Upper lobe of right lung (tissue), 1 donor: ENCODE measurements around the gene RIGI. TPM values are rescaled to one million over a fixed set of nuclear protein-coding genes. Genes with fewer than 3 reads are reported as not detected.

Source experiments
- ATAC-seq: fragments of 200-7000 bp; cut with Tn5 transposase; one replicate; pipeline ENCODE4 v1.9.1; 2020; ENCODE audit warnings: mild to moderate bottlenecking, moderate library complexity
- DNase-seq: peaks from one replicate; pipeline ENCODE4 v3.0.0-alpha.2; 2020
- H3K27ac ChIP-seq: fragments of 200-600 bp; one replicate; pipeline ENCODE4 v1.8.0; 2022
- H3K27me3 ChIP-seq: fragments of 200-600 bp; one replicate; pipeline ENCODE4 v1.8.0; 2022; ENCODE audit warnings: mild to moderate bottlenecking
- H3K36me3 ChIP-seq: fragments of 200-600 bp; one replicate; pipeline ENCODE4 v1.8.0; 2022
- H3K4me1 ChIP-seq: fragments of 200-600 bp; one replicate; pipeline ENCODE4 v1.8.0; 2022
- H3K4me3 ChIP-seq: fragments of 200-600 bp; one replicate; pipeline ENCODE4 v1.8.0; 2022; ENCODE audit warnings: mild to moderate bottlenecking
- H3K9me3 ChIP-seq: fragments of 200-600 bp; one replicate; pipeline ENCODE4 v1.8.0; 2022
- intact Hi-C: fragments of 100-400 bp; cut with DNase I; formaldehyde crosslinking; loops from one replicate; pipeline ENCODE4 v1.11.0; 2022
- long read RNA-seq: library from polyadenylated mRNA; unstranded; transcript quantifications from one replicate; pipeline ENCODE4 v2.0.0, GENCODE V29; 2021
- total RNA-seq: library from RNA; stranded (reverse); fragmentation: NEBNext Ultra II Directional; extraction: Animal tissue kit (Norgen Biotek cat#: 25700); gene quantifications from one replicate; pipeline ENCODE4 v1.2.1, GENCODE V29; 2021
- TF ChIP-seq, protein P1 (sequence below): fragments of 200-600 bp; IDR thresholded peaks from one replicate; pipeline ENCODE4 v1.8.0; 2022; ENCODE audit warnings: antibody characterized with exemption
- donor health status: DM: no; HTN: yes; CAD: no; lungs with severe emphysema.

RIGI gene
- 20.0 TPM for total RNA-seq
- long read RNA-seq, full-length matches to known transcripts = 19 of 25 reads
- long read RNA-seq, partial matches to known transcripts = 5 of 25 reads
- long read RNA-seq, other reads (novel, unspliced or antisense) = 1 of 25 reads

DNA sequence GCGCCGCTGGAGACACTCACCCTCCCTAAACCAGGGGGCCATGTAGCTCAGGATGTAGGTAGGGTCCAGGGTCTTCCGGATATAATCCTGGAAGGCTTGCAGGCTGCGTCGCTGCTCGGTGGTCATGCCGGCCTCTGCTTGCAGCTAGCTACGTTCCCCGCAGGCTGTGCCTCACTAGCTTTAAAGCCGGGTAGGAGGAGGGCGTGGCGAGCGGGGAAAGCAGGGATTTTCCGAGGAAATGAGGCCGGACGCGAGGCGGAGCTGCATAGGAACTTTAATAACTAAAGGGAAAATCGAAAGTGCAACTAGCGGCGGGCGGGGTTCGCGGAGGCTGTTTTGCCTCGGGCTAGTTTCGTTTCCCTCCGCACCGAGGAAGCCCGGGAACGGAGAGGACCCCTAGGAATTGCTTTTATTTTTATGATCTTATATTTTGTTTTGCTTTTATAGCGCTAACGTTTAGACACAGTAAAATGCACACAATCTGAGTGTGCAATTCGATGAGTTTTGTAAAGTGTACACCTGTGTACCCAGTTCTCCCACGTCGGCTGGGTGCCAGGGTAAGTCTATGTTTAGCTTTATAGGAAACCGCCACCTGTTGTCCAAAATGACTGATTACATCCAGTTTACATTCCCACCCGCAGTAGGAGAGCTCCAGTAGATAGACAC, at the start of gene RIGI:
Gene RIGI (minus strand): TSS at position 156 of the 666 bp plus-strand sequence. CDS start 30 bp downstream, at position 126.
- Histone ChIP-seq H3K27ac (peak within 1 kb of the TSS; percentile 88), H3K9me3 (no peaks in the 10 kb centered on the region), H3K4me3 (peak within 1 kb of the TSS; percentile 90), H3K36me3 (no peaks in the 10 kb centered on the region), H3K4me1 (peaks cover 30% of the 10 kb centered on the region), H3K27me3 (no peaks in the 10 kb centered on the region)
- TF ChIP-seq, protein P1, sequence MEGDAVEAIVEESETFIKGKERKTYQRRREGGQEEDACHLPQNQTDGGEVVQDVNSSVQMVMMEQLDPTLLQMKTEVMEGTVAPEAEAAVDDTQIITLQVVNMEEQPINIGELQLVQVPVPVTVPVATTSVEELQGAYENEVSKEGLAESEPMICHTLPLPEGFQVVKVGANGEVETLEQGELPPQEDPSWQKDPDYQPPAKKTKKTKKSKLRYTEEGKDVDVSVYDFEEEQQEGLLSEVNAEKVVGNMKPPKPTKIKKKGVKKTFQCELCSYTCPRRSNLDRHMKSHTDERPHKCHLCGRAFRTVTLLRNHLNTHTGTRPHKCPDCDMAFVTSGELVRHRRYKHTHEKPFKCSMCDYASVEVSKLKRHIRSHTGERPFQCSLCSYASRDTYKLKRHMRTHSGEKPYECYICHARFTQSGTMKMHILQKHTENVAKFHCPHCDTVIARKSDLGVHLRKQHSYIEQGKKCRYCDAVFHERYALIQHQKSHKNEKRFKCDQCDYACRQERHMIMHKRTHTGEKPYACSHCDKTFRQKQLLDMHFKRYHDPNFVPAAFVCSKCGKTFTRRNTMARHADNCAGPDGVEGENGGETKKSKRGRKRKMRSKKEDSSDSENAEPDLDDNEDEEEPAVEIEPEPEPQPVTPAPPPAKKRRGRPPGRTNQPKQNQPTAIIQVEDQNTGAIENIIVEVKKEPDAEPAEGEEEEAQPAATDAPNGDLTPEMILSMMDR = peak; percentile 50
- DNase-seq (peak; percentile 96), ATAC-seq (peak; percentile 96)
- intact Hi-C loops = no loop called here

DNA sequence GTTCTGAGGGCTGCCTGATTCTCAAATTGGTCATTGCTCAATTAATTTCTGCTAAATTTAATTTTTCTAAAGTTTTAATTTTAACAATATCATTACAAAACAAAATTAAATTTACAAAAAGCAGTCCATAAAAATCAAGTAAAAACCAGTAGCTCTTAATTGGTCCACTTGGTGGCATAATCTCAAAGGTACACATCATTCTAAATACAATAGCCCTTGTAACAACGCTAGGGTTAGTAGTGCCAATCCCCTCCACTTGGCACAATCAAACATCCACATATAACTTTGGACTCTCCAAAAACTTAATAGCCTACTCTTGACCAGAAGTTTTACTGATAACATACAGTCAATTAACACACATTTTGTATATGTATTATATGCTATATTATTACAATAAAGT, 48.9 kb upstream of the RIGI start:
- Histone ChIP-seq H3K36me3 (no peaks in the 10 kb centered on the region), H3K9me3 (no peaks in the 10 kb centered on the region), H3K27me3 (no peaks in the 10 kb centered on the region), H3K4me3 (no peak overlapping the region), H3K27ac (no peak overlapping the region), H3K4me1 (peaks cover 19% of the 10 kb centered on the region)
- ATAC-seq (no peak), DNase-seq (no peak)
- TF ChIP-seq, protein P1 = no peak
- intact Hi-C loops = no loop called here

DNA sequence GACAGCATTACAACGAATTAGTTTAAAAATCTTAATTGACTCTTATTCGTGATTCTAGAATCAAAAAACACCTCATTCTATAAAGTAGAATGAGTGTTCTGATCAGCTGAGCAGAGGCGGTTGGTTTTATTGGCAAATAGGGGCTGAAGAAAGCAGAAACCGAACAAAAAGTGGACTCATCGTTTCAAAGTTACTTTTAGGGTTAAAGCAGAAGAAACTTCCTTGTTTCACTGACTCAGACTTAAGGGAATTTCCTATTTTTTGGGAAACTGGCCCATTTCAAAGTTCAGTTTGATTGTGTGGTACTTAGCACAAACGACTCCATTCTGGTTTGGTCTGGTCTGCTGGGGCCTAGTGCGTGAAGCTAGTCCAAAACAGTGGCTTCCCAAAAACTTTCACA, 47.8 kb upstream of the RIGI start:
- ATAC-seq (no peak), DNase-seq (no peak)
- intact Hi-C loops = no loop called here
- Histone ChIP-seq H3K4me1 (peaks cover 19% of the 10 kb centered on the region), H3K27me3 (no peaks in the 10 kb centered on the region), H3K27ac (peak overlapping the region; percentile 91), H3K4me3 (peak overlapping the region; percentile 89), H3K9me3 (no peaks in the 10 kb centered on the region), H3K36me3 (no peaks in the 10 kb centered on the region)
- TF ChIP-seq, protein P1 = no peak

DNA sequence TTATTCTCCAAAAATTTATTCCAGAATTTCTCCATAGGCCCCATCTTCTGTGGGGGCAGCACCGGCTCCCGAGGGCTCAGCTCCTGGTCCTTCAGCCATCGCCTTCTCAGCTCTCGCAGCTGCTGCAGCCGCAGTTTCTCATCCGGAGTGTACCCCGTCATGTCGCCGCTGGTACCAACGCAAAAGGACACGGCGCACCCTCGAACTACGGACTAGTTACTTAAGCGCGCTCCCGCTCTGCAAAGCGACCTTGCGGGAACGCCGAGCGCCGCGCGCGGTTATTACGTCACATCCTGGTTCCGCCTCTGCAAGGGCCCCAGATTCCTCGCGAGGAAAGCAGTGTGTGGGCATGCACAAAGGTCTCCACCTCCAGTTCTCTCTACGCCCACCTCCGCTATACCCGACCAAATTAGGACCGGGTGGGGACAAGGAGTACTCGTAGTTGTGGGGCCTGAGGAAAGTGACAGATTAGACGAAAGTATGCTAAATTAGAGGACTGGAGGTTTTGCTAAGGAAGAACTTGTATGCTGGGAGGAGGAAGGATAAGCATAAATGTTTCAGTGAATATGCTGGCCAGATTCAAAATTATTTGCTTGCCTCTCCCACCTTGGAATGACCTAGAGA, 47.0 kb upstream of the RIGI start, which contains the start of gene NDUFB6:
Gene NDUFB6 (minus strand): TSS at position 260 of the 624 bp plus-strand sequence. CDS start 99 bp downstream, at position 161.
- H3K4me1 ChIP-seq = peaks cover 19% of the 10 kb centered on the region
- TF ChIP-seq, protein P1 = no peak
- intact Hi-C loops = no loop called here
- DNase-seq = peak; percentile 98
- peak within 1 kb of the TSS; percentile 89 for H3K4me3 ChIP-seq
- ATAC-seq = peak; percentile 98
- H3K27ac ChIP-seq = peak within 1 kb of the TSS; percentile 91
- no peaks in the 10 kb centered on the region for H3K9me3 ChIP-seq
- no peaks in the 10 kb centered on the region for H3K36me3 ChIP-seq
- no peaks in the 10 kb centered on the region for H3K27me3 ChIP-seq

DNA sequence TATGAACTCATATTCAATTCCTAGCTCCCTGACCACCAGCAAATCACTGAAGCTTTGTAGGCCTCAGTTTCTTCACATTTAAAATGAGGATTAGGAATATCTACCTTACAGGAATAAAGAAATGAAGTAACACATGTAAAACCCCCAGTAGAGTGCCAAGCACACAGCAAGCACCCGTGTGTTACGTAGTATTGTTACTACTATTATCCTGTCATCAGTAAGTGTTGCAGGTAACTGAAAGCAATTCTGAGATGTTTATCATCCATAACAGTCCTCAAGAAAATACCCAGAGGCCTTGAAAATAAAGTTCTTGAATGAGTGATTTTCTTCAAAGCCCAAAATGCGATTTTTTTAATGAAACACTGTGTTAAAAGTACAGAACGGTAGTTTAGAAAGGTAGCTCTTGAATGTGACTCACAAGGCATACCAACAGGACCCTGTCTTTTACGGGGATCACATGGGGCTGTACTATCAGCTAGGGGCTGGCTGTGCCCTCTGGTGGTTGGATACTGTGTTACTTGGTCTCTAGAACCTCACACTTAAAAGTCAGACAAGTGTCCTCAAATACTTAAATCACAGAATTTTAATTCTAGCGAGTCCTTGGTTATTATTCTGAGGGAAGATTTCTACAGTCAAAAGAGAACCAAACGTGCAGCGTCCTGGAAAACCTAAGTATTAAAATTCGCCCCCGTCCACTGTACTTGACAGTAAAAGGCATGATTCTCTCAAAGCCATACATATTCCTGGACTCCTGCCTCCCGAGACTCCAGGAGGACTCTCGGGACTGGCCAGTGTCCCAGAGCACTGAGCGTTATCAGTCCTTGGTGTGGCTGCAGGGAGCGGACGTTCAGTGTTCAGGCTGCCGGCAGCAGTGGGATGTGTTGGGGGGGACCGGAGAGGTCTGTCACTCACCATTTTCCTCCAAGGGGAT, 46.2 kb upstream of the RIGI start:
- TF ChIP-seq, protein P1 = peak; percentile 62
- DNase-seq (no peak), ATAC-seq (peak; percentile 90)
- H3K27ac ChIP-seq = peak overlapping the region; percentile 91
- peaks cover 19% of the 10 kb centered on the region for H3K4me1 ChIP-seq
- intact Hi-C loops = no loop called here
- H3K27me3 ChIP-seq = no peaks in the 10 kb centered on the region
- peaks cover 5% of the 10 kb centered on the region for H3K36me3 ChIP-seq
- no peaks in the 10 kb centered on the region for H3K9me3 ChIP-seq
- H3K4me3 ChIP-seq = peak overlapping the region; percentile 89
